Loucy (cell line): ENCODE measurements around the gene OR1F1.

Experiments
- EZH2phosphoT487 ChIP-seq: fragments of 200-600 bp; IDR thresholded peaks from 2 replicates; pipeline ENCODE4 v1.6.1; 2018; ENCODE audit warnings: antibody characterized with exemption, mild to moderate bottlenecking, moderate library complexity, borderline replicate concordance
- TF ChIP-seq, protein P1 (sequence below): fragments of 200-600 bp; sonication (generic); conservative IDR thresholded peaks from 2 replicates; pipeline ENCODE4 v1.5.1; 2014; ENCODE audit warnings: mild to moderate bottlenecking, antibody characterized with exemption, low read length

DNA sequence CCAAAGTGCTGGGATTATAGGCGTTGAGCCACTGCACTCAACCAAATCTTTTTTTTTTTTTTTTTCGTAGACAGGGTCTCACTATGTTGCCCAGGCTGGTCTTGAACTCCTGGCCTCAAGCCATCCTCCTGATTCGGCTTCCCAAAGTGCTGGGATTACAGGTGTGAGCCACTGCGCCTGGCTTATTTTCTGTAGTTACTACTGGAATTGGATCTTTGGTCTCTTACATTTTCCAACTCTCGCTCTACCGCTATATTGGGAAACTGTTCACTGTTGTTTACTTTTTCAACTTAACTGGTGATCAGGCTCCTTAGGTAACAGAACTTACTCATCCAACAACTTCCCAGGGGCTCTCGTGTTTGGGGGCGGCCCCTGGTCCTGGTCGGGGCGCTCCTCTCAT, 32.8 kb downstream of the OR1F1 start:
- TF ChIP-seq, protein P1, sequence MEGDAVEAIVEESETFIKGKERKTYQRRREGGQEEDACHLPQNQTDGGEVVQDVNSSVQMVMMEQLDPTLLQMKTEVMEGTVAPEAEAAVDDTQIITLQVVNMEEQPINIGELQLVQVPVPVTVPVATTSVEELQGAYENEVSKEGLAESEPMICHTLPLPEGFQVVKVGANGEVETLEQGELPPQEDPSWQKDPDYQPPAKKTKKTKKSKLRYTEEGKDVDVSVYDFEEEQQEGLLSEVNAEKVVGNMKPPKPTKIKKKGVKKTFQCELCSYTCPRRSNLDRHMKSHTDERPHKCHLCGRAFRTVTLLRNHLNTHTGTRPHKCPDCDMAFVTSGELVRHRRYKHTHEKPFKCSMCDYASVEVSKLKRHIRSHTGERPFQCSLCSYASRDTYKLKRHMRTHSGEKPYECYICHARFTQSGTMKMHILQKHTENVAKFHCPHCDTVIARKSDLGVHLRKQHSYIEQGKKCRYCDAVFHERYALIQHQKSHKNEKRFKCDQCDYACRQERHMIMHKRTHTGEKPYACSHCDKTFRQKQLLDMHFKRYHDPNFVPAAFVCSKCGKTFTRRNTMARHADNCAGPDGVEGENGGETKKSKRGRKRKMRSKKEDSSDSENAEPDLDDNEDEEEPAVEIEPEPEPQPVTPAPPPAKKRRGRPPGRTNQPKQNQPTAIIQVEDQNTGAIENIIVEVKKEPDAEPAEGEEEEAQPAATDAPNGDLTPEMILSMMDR: no peak
- no peak for TF ChIP-seq EZH2phosphoT487
